ENCODE data around the gene FHIT. TPM values are rescaled to one million over a fixed set of nuclear protein-coding genes. Genes with fewer than 3 reads are reported as not detected.

Gene FHIT
- total RNA-seq, 1 donor from 2014 or later, result 26.0 TPM

GRCh38 chr3:60630953-60631352, 620.3 kb downstream of the FHIT start:
- DNase-seq (ENCODE audit: low spot score), result no peak

GRCh38 chr3:60629816-60630215, 621.4 kb downstream of the FHIT start:
- DNase-seq (ENCODE audit: low spot score), result no peak

- no peak for DNase-seq (ENCODE audit: low spot score)
Measured at GRCh38 chr3:60622349-60622748, 628.9 kb downstream of the FHIT start.

GRCh38 chr3:60617188-60617587, 634.1 kb downstream of the FHIT start:
- no peak for DNase-seq (ENCODE audit: low spot score)

- no peak for DNase-seq (ENCODE audit: low spot score)
Measured at GRCh38 chr3:60613769-60614303, 637.4 kb downstream of the FHIT start.

- no peak for DNase-seq (ENCODE audit: low spot score)
Measured at GRCh38 chr3:60610441-60611112, 640.7 kb downstream of the FHIT start.

GRCh38 chr3:60609446-60609845, 641.8 kb downstream of the FHIT start:
- DNase-seq (ENCODE audit: low spot score), result no peak

- DNase-seq (ENCODE audit: low spot score), result no peak
Measured at GRCh38 chr3:60603860-60604259, 647.4 kb downstream of the FHIT start.

GRCh38 chr3:60600848-60601247, 650.4 kb downstream of the FHIT start:
- DNase-seq (ENCODE audit: low spot score), result no peak

- no peak for DNase-seq (ENCODE audit: low spot score)
Measured at GRCh38 chr3:60599586-60599985, 651.7 kb downstream of the FHIT start.

- DNase-seq (ENCODE audit: low spot score), result no peak
Measured at GRCh38 chr3:60598671-60599070, 652.6 kb downstream of the FHIT start.

GRCh38 chr3:60594025-60594424, 657.2 kb downstream of the FHIT start:
- DNase-seq (ENCODE audit: low spot score), result peak; percentile 87

GRCh38 chr3:60591267-60591666, 660.0 kb downstream of the FHIT start:
- DNase-seq (ENCODE audit: low spot score), result no peak

- DNase-seq (ENCODE audit: low spot score), result no peak
Measured at GRCh38 chr3:60588806-60589205, 662.4 kb downstream of the FHIT start.

GRCh38 chr3:60585918-60586317, 665.3 kb downstream of the FHIT start:
- DNase-seq (ENCODE audit: low spot score), result no peak

- DNase-seq (ENCODE audit: low spot score), result no peak
Measured at GRCh38 chr3:60584250-60584649, 667.0 kb downstream of the FHIT start.

GRCh38 chr3:60582288-60582687, 669.0 kb downstream of the FHIT start:
- DNase-seq (ENCODE audit: low spot score), result no peak

- no peak for DNase-seq (ENCODE audit: low spot score)
Measured at GRCh38 chr3:60580809-60581208, 670.4 kb downstream of the FHIT start.

GRCh38 chr3:60579734-60580133, 671.5 kb downstream of the FHIT start:
- no peak for DNase-seq (ENCODE audit: low spot score)

- no peak for DNase-seq (ENCODE audit: low spot score)
Measured at GRCh38 chr3:60578936-60579335, 672.3 kb downstream of the FHIT start.

- DNase-seq (ENCODE audit: low spot score), result no peak
Measured at GRCh38 chr3:60577601-60578000, 673.7 kb downstream of the FHIT start.

- DNase-seq (ENCODE audit: low spot score), result no peak
Measured at GRCh38 chr3:60575718-60576272, 675.5 kb downstream of the FHIT start.

- no peak for DNase-seq (ENCODE audit: low spot score)
Measured at GRCh38 chr3:60574046-60574769, 677.0 kb downstream of the FHIT start.

All from ureter (tissue), 1 donor.